ENCODE results near the gene SHCBP1L. TPM values are rescaled to one million over a fixed set of nuclear protein-coding genes. Genes with fewer than 3 reads are reported as not detected.
A peak's percentile ranks its signal among the peaks of the same experiment; 100 is the strongest.
"Not testable (repeated sequence)": the region's sequence is repeated elsewhere in the genome, so short reads cannot be mapped to it uniquely, and the experiment has no call there.

SHCBP1L gene
- polyA plus RNA-seq, 1 donor, result 0.03 TPM

- no peak for DNase-seq
- Histone ChIP-seq H3K9me3 (ENCODE audit: control insufficient read depth, low read depth, low read length) (no peaks in the 10 kb centered on the region), H3K27me3 (ENCODE audit: control insufficient read depth, insufficient read depth, low read length) (no peaks in the 10 kb centered on the region), H3K27ac (ENCODE audit: low read length) (no peak overlapping the region), H3K36me3 (ENCODE audit: control insufficient read depth, insufficient read depth, low read length) (no peaks in the 10 kb centered on the region), H3K4me3 (ENCODE audit: low read length) (no peak overlapping the region), H3K4me1 (ENCODE audit: control insufficient read depth, insufficient read depth, low read length) (peaks cover 16% of the 10 kb centered on the region)
- no CpG with 5 or more reads among the region's 1 CpG for WGBS (ENCODE audit: insufficient coverage, low lambda C conversion rate)
These were observed 12.1 kb upstream of the SHCBP1L start for GRCh38 chr1:182965096-182965495.

- Histone ChIP-seq H3K27ac (ENCODE audit: low read length) (peak overlapping the region; percentile 47), H3K27me3 (ENCODE audit: control insufficient read depth, insufficient read depth, low read length) (no peaks in the 10 kb centered on the region), H3K4me1 (ENCODE audit: control insufficient read depth, insufficient read depth, low read length) (peaks cover 5% of the 10 kb centered on the region), H3K9me3 (ENCODE audit: control insufficient read depth, low read depth, low read length) (no peaks in the 10 kb centered on the region), H3K36me3 (ENCODE audit: control insufficient read depth, insufficient read depth, low read length) (no peaks in the 10 kb centered on the region), H3K4me3 (ENCODE audit: low read length) (no peak overlapping the region)
- peak; percentile 72 to 81 for DNase-seq
- WGBS (ENCODE audit: insufficient coverage, low lambda C conversion rate), result 0% methylated on average over 1 of the region's 6 CpGs
These were observed 9.7 kb upstream of the SHCBP1L start for GRCh38 chr1:182962554-182963115.

- Histone ChIP-seq H3K4me1 (ENCODE audit: control insufficient read depth, insufficient read depth, low read length) (peaks cover 3% of the 10 kb centered on the region), H3K4me3 (ENCODE audit: low read length) (no peak overlapping the region), H3K27me3 (ENCODE audit: control insufficient read depth, insufficient read depth, low read length) (peaks cover 3% of the 10 kb centered on the region), H3K9me3 (ENCODE audit: control insufficient read depth, low read depth, low read length) (no peaks in the 10 kb centered on the region), H3K27ac (ENCODE audit: low read length) (no peak overlapping the region), H3K36me3 (ENCODE audit: control insufficient read depth, insufficient read depth, low read length) (no peaks in the 10 kb centered on the region)
- no peak for DNase-seq
- WGBS (ENCODE audit: insufficient coverage, low lambda C conversion rate), result 100% methylated on average over 1 of the region's 15 CpGs
These were observed 7.1 kb upstream of the SHCBP1L start for GRCh38 chr1:182960046-182960445.

- Histone ChIP-seq H3K36me3 (ENCODE audit: control insufficient read depth, insufficient read depth, low read length) (no peaks in the 10 kb centered on the region), H3K4me3 (ENCODE audit: low read length) (no peak overlapping the region), H3K27me3 (ENCODE audit: control insufficient read depth, insufficient read depth, low read length) (peaks cover 10% of the 10 kb centered on the region), H3K9me3 (ENCODE audit: control insufficient read depth, low read depth, low read length) (peaks cover 5% of the 10 kb centered on the region), H3K4me1 (ENCODE audit: control insufficient read depth, insufficient read depth, low read length) (peaks cover 3% of the 10 kb centered on the region), H3K27ac (ENCODE audit: low read length) (no peak overlapping the region)
- DNase-seq, result no peak
- no CpG with 5 or more reads among the region's 11 CpGs for WGBS (ENCODE audit: insufficient coverage, low lambda C conversion rate)
These were observed 5.0 kb upstream of the SHCBP1L start for GRCh38 chr1:182957902-182958395.

- DNase-seq, result no peak
- Histone ChIP-seq H3K4me1 (ENCODE audit: control insufficient read depth, insufficient read depth, low read length) (peaks cover 2% of the 10 kb centered on the region), H3K4me3 (ENCODE audit: low read length) (no peak overlapping the region), H3K27ac (ENCODE audit: low read length) (no peak overlapping the region), H3K9me3 (ENCODE audit: control insufficient read depth, low read depth, low read length) (peaks cover 9% of the 10 kb centered on the region), H3K27me3 (ENCODE audit: control insufficient read depth, insufficient read depth, low read length) (peaks cover 19% of the 10 kb centered on the region), H3K36me3 (ENCODE audit: control insufficient read depth, insufficient read depth, low read length) (no peaks in the 10 kb centered on the region)
- 92% methylated on average over 2 of the region's 2 CpGs for WGBS (ENCODE audit: insufficient coverage, low lambda C conversion rate)
These were observed 3.9 kb upstream of the SHCBP1L start for GRCh38 chr1:182956708-182957365.

- Histone ChIP-seq H3K9me3 (ENCODE audit: control insufficient read depth, low read depth, low read length) (peaks cover 9% of the 10 kb centered on the region), H3K27ac (ENCODE audit: low read length) (no peak overlapping the region), H3K36me3 (ENCODE audit: control insufficient read depth, insufficient read depth, low read length) (no peaks in the 10 kb centered on the region), H3K4me1 (ENCODE audit: control insufficient read depth, insufficient read depth, low read length) (peaks cover 2% of the 10 kb centered on the region), H3K4me3 (ENCODE audit: low read length) (no peak overlapping the region), H3K27me3 (ENCODE audit: control insufficient read depth, insufficient read depth, low read length) (peaks cover 21% of the 10 kb centered on the region)
- no peak for DNase-seq
- WGBS (ENCODE audit: insufficient coverage, low lambda C conversion rate), result no CpG with 5 or more reads among the region's 9 CpGs
These were observed 2.9 kb upstream of the SHCBP1L start for GRCh38 chr1:182955596-182956588.

GRCh38 chr1:182953826-182954225 is 860 bp upstream of the SHCBP1L start:
- peaks cover 2% of the 10 kb centered on the region for H3K4me1 ChIP-seq (ENCODE audit: control insufficient read depth, insufficient read depth, low read length)
- H3K27me3 ChIP-seq (ENCODE audit: control insufficient read depth, insufficient read depth, low read length), result peaks cover 21% of the 10 kb centered on the region
- no peak overlapping the region for H3K4me3 ChIP-seq (ENCODE audit: low read length)
- no peaks in the 10 kb centered on the region for H3K36me3 ChIP-seq (ENCODE audit: control insufficient read depth, insufficient read depth, low read length)
- no peak overlapping the region for H3K27ac ChIP-seq (ENCODE audit: low read length)
- DNase-seq, result no peak
- peaks cover 9% of the 10 kb centered on the region for H3K9me3 ChIP-seq (ENCODE audit: control insufficient read depth, low read depth, low read length)
- WGBS (ENCODE audit: insufficient coverage, low lambda C conversion rate), result no CpG with 5 or more reads among the region's 3 CpGs

- not testable (repeated sequence) for DNase-seq; H3K4me3 ChIP-seq (ENCODE audit: low read length); H3K27ac ChIP-seq (ENCODE audit: low read length); H3K4me1 ChIP-seq (ENCODE audit: control insufficient read depth, insufficient read depth, low read length); H3K36me3 ChIP-seq (ENCODE audit: control insufficient read depth, insufficient read depth, low read length); H3K27me3 ChIP-seq (ENCODE audit: control insufficient read depth, insufficient read depth, low read length); H3K9me3 ChIP-seq (ENCODE audit: control insufficient read depth, low read depth, low read length)
- WGBS (ENCODE audit: insufficient coverage, low lambda C conversion rate), result no CpG with 5 or more reads among the region's 6 CpGs
These were observed 9.6 kb downstream of the SHCBP1L start for GRCh38 chr1:182943336-182943735.

- H3K4me3 ChIP-seq (ENCODE audit: low read length); H3K36me3 ChIP-seq (ENCODE audit: control insufficient read depth, insufficient read depth, low read length); H3K27me3 ChIP-seq (ENCODE audit: control insufficient read depth, insufficient read depth, low read length); H3K9me3 ChIP-seq (ENCODE audit: control insufficient read depth, low read depth, low read length); H3K27ac ChIP-seq (ENCODE audit: low read length); H3K4me1 ChIP-seq (ENCODE audit: control insufficient read depth, insufficient read depth, low read length): not testable (repeated sequence)
- whole genome bisulfite sequencing (ENCODE audit: insufficient coverage, low lambda C conversion rate), result 6% methylated on average over 7 of the region's 25 CpGs
- DNase-seq, result peak in 1 of 2 donors; percentile 14
These were observed 10.8 kb downstream of the SHCBP1L start for GRCh38 chr1:182942145-182942544.

GRCh38 chr1:182939413-182939812 is 13.6 kb downstream of the SHCBP1L start:
- Histone ChIP-seq H3K4me3 (ENCODE audit: low read length) (no peak overlapping the region), H3K36me3 (ENCODE audit: control insufficient read depth, insufficient read depth, low read length) (no peaks in the 10 kb centered on the region), H3K27ac (ENCODE audit: low read length) (no peak overlapping the region), H3K9me3 (ENCODE audit: control insufficient read depth, low read depth, low read length) (peaks cover 7% of the 10 kb centered on the region), H3K27me3 (ENCODE audit: control insufficient read depth, insufficient read depth, low read length) (peaks cover 8% of the 10 kb centered on the region), H3K4me1 (ENCODE audit: control insufficient read depth, insufficient read depth, low read length) (no peaks in the 10 kb centered on the region)
- DNase-seq, result no peak
- 100% methylated on average over 1 of the region's 2 CpGs for WGBS (ENCODE audit: insufficient coverage, low lambda C conversion rate)

Data from large intestine (tissue), 3 donors.